HEK293 (cell line): ENCODE measurements around the gene CSTPP1.

Experiments
- CTCF ChIP-seq: fragments of 450-650 bp; formaldehyde crosslinking; IDR thresholded peaks from 2 replicates; pipeline ENCODE4 v1.5.1; 2016; ENCODE audit warnings: missing biosample characterization, missing genetic modification characterization
- REPIN1 ChIP-seq: fragments of 450-650 bp; formaldehyde crosslinking; IDR thresholded peaks from 2 replicates; pipeline ENCODE4 v1.5.1; 2017; ENCODE audit warnings: missing biosample characterization, missing genetic modification characterization, low read depth
- ZBTB48 ChIP-seq: fragments of 450-650 bp; formaldehyde crosslinking; IDR thresholded peaks from 2 replicates; pipeline ENCODE4 v1.5.1; 2016; ENCODE audit warnings: missing biosample characterization, missing genetic modification characterization
- ZNF362 ChIP-seq: fragments of 450-650 bp; formaldehyde crosslinking; IDR thresholded peaks from 2 replicates; pipeline ENCODE4 v1.5.1; 2016; ENCODE audit warnings: missing biosample characterization, missing genetic modification characterization

GRCh38 chr11:47177846-47178245 lies 241.3 kb downstream of the CSTPP1 start:
- TF ChIP-seq ZBTB48 (tag by site-specific recombination) (no peak), REPIN1 (tag by site-specific recombination) (no peak), CTCF (tag by site-specific recombination) (no peak), ZNF362 (no peak)
